Measurements from ENCODE around the gene RERE.

GRCh38 chr1:8590721-8591351, 226.6 kb downstream of the RERE start:
- no peak for TF ChIP-seq BHLHE40 (IDR thresholded peaks at IDR 0.05; ENCODE audit: borderline replicate concordance)
- TF ChIP-seq LEF1 (IDR thresholded peaks at IDR 0.05; ENCODE audit: borderline replicate concordance): no peak
- TF ChIP-seq SUZ12 (IDR thresholded peaks at IDR 0.05): no peak
- TF ChIP-seq L3MBTL2 (conservative IDR thresholded peaks at IDR 0.05): no peak
- no peak for TF ChIP-seq FOXA1 (IDR thresholded peaks at IDR 0.05)
- no peak for TF ChIP-seq PKNOX1 (IDR thresholded peaks at IDR 0.05)
- no peak for TF ChIP-seq FOXM1 (IDR thresholded peaks at IDR 0.05; ENCODE audit: borderline replicate concordance)
- TF ChIP-seq FOXK2 (IDR thresholded peaks at IDR 0.05): no peak
- no peak for TF ChIP-seq TARDBP (IDR thresholded peaks at IDR 0.05)
- TF ChIP-seq NFRKB (IDR thresholded peaks at IDR 0.05): no peak
- no peak for TF ChIP-seq ARNT (IDR thresholded peaks at IDR 0.05)
